GM12878 (cell line): ENCODE data around the gene AP3D1. TPM values are rescaled to one million over a fixed set of nuclear protein-coding genes. Genes with fewer than 3 reads are reported as not detected.
A peak's percentile ranks its signal among the peaks of the same experiment; 100 is the strongest.

Experiments used
- ATAC-seq: fragments of 200-7000 bp; cut with Tn5 transposase; 3 replicates; pipeline ENCODE4 v1.9.1; 2020; ENCODE audit warnings: mild to moderate bottlenecking, moderate library complexity
- BruUV-seq: library from RNA; stranded (reverse); fragments of 400-500 nt; replicated peaks from 2 replicates; lab custom pipeline; 2021; lab: Mats Ljungman, UMichigan
- CTCF ChIA-PET: fragments of 300-600 bp; sonication (Branson Sonifier 250); formaldehyde crosslinking; extraction: SDS; loops from one replicate; lab custom pipeline; 2021; ENCODE audit warnings: inconsistent platforms; lab: Yijun Ruan, JAX
- POLR2A ChIA-PET: fragments of 350-600 bp; formaldehyde crosslinking; extraction: SDS; loops from one replicate; lab custom pipeline; 2021; ENCODE audit warnings: inconsistent platforms; lab: Charles Lee
- RAD21 ChIA-PET: fragments of 300-600 bp; sonication (Branson Sonifier 250); formaldehyde crosslinking; loops from one replicate; lab custom pipeline; 2023; ENCODE audit warnings: antibody characterized with exemption; ENCODE audit not compliant: unreplicated experiment; lab: Charles Lee
- SMC1A ChIA-PET: fragments of 300-600 bp; sonication (Branson Sonifier 250); formaldehyde crosslinking; loops from one replicate; lab custom pipeline; 2023; ENCODE audit not compliant: unreplicated experiment, uncharacterized antibody; lab: Charles Lee
- DNase-seq: peaks from one replicate; pipeline ENCODE4 v3.0.0-alpha.2; 2011; ENCODE audit warnings: low read depth, low spot score
- FAIRE-seq: peaks from 3 replicates; lab custom pipeline; 2011; peaks lifted over from hg19 to GRCh38; lab: Jason Lieb, UNC
- H2AFZ ChIP-seq: 2 replicates; pipeline ENCODE4 v1.6.0; 2011; ENCODE audit warnings: low read depth, low read length, control low read depth; ENCODE audit not compliant: control insufficient read depth
- H3K27ac ChIP-seq: 2 replicates; pipeline ENCODE4 v1.5.1; 2011; ENCODE audit warnings: control low read depth; ENCODE audit not compliant: control insufficient read depth, insufficient read depth
- H3K27me3 ChIP-seq, 2 experiments: replicated peaks in 1 of 2; 2 replicates each; pipeline versions ENCODE4 v1.6.0 to v1.6.1; 2011; ENCODE audit warnings: low read length in 1 of 2; ENCODE audit not compliant: control insufficient read depth in 2 of 2, insufficient read depth in 2 of 2
- H3K36me3 ChIP-seq, 2 experiments: 2 replicates each; pipeline ENCODE4 v1.5.1; 2011; ENCODE audit warnings: low read length in 1 of 2; ENCODE audit not compliant: control insufficient read depth in 2 of 2, insufficient read depth in 2 of 2
- H3K4me1 ChIP-seq: 2 replicates; pipeline ENCODE4 v1.6.1; 2011; ENCODE audit warnings: mild to moderate bottlenecking, low read length, moderate library complexity, mixed read lengths; ENCODE audit not compliant: control insufficient read depth, insufficient read depth
- H3K4me2 ChIP-seq: 2 replicates; pipeline ENCODE4 v1.6.0; 2011; ENCODE audit warnings: control low read depth; ENCODE audit not compliant: control insufficient read depth, insufficient read depth
- H3K4me3 ChIP-seq: fragments of 200-600 bp; sonication (generic); 2 replicates; pipeline ENCODE4 v1.5.1; 2016
- H3K79me2 ChIP-seq: 2 replicates; pipeline ENCODE4 v1.6.0; 2011; ENCODE audit warnings: low read length; ENCODE audit not compliant: control insufficient read depth, insufficient read depth
- H3K9ac ChIP-seq: 2 replicates; pipeline ENCODE4 v1.8.0; 2011; ENCODE audit warnings: low read length, control low read depth, mixed read lengths; ENCODE audit not compliant: control insufficient read depth, insufficient read depth
- H3K9me3 ChIP-seq: replicated peaks from 3 replicates; pipeline ENCODE4 v1.5.1; 2011; ENCODE audit warnings: mild to moderate bottlenecking, low read length; ENCODE audit not compliant: control insufficient read depth, insufficient read depth
- H4K20me1 ChIP-seq: 2 replicates; pipeline ENCODE4 v1.6.0; 2011; ENCODE audit not compliant: control insufficient read depth, insufficient read depth
- CHD1 ChIP-seq: IDR thresholded peaks from 2 replicates; pipeline ENCODE4 v1.6.1; 2012; ENCODE audit warnings: low read depth, low read length, improper control_type of control experiment
- EP300 ChIP-seq, 2 experiments: fragments of 150-350 bp in 1 of 2; IDR thresholded peaks; 2 replicates each; pipeline ENCODE4 v1.6.1; 2011 to 2012; ENCODE audit warnings: low read depth in 2 of 2, low read length in 2 of 2, borderline replicate concordance in 1 of 2, improper control_type of control experiment in 1 of 2, inconsistent platforms in 1 of 2; ENCODE audit not compliant: control insufficient read depth in 1 of 2
- FOXM1 ChIP-seq: IDR thresholded peaks from 2 replicates; pipeline ENCODE4 v1.6.1; 2012; ENCODE audit warnings: low read depth, mild to moderate bottlenecking, inconsistent platforms, low read length, moderate library complexity
- IKZF1 ChIP-seq: fragments of 450-650 bp; conservative IDR thresholded peaks from 2 replicates; pipeline ENCODE4 v1.6.1; 2017; ENCODE audit warnings: antibody characterized with exemption, mild to moderate bottlenecking
- KDM1A ChIP-seq: fragments of 200-600 bp; sonication (generic); IDR thresholded peaks from 2 replicates; pipeline ENCODE4 v1.6.1; 2016; ENCODE audit warnings: borderline replicate concordance
- PAX5 ChIP-seq: IDR thresholded peaks from 2 replicates; pipeline ENCODE4 v1.6.1; 2011; ENCODE audit warnings: low read depth, low read length, borderline replicate concordance
- POU2F2 ChIP-seq: IDR thresholded peaks from 3 replicates; pipeline ENCODE4 v1.6.1; 2011; ENCODE audit warnings: low read depth, mild to moderate bottlenecking, low read length, borderline replicate concordance
- RUNX3 ChIP-seq: IDR thresholded peaks from 2 replicates; pipeline ENCODE4 v1.6.1; 2012; ENCODE audit warnings: low read length, inconsistent platforms
- SMARCA5 ChIP-seq: fragments of 450-650 bp; IDR thresholded peaks from 2 replicates; pipeline ENCODE4 v1.6.1; 2017; ENCODE audit warnings: mild to moderate bottlenecking
- WRNIP1 ChIP-seq: IDR thresholded peaks from 2 replicates; pipeline ENCODE4 v1.6.1; 2011; ENCODE audit warnings: low read depth, low read length, improper control_type of control experiment, borderline replicate concordance
- ZBED1 ChIP-seq: IDR thresholded peaks from 2 replicates; pipeline ENCODE4 v1.6.1; 2016; ENCODE audit warnings: borderline replicate concordance
- ZNF592 ChIP-seq: fragments of 450-650 bp; IDR thresholded peaks from 2 replicates; pipeline ENCODE4 v1.6.1; 2017; ENCODE audit warnings: mild to moderate bottlenecking, moderate library complexity
- WGBS: methylation state at CpG from one replicate; pipeline ENCODE4 v1.1.6; 2016; ENCODE audit warnings: low lambda C conversion rate; ENCODE audit not compliant: insufficient replicate concordance, insufficient coverage; ENCODE audit errors: missing lambda C conversion rate; 5-methylcytosine and 5-hydroxymethylcytosine counted together
- in situ Hi-C: fragments of 300-500 bp; cut with MboI; formaldehyde crosslinking; loops from 9 replicates; pipeline ENCODE4 v1.14.3; 2018; ENCODE audit warnings: mixed read lengths
- intact Hi-C: fragments of 100-400 bp; cut with micrococcal nuclease; formaldehyde crosslinking; loops from one replicate; pipeline ENCODE4 v1.14.2; 2022; ENCODE audit not compliant: unreplicated experiment
- polyA plus RNA-seq, 11 experiments: library from polyadenylated mRNA; depleted of rRNA in 4 of 11; unstranded in 6 of 11; stranded (reverse) in 5 of 11; fragments of >200 nt; fragmentation: Nextera tagmentation in 4 of 11; fragmentation: Illumina TruSeq in 1 of 11; extraction: Ambion mirVana in 4 of 11; extraction: Trizol in 1 of 11; gene quantifications; 1 replicate in 1 of 11; 2 replicates in 10 of 11; pipeline versions ENCODE4 v1.2.1 to v1.2.3, GENCODE V29; 2011 to 2016; ENCODE audit warnings: inconsistent platforms in 2 of 11, missing spikeins in 2 of 11, low read depth in 1 of 11
- total RNA-seq, 4 experiments: library from RNA; depleted of rRNA in 3 of 4; stranded (reverse); fragments of >200 nt in 3 of 4; fragmentation: Illumina TruSeq in 1 of 4; extraction: Trizol in 1 of 4; gene quantifications; 2 replicates each; pipeline versions ENCODE4 v1.2.1 to v1.2.3, GENCODE V29; 2013 to 2021
- TF ChIP-seq, protein P1 (sequence below): fragments of 450-650 bp; IDR thresholded peaks from 2 replicates; pipeline ENCODE4 v1.6.1; 2017; ENCODE audit warnings: mild to moderate bottlenecking

AP3D1 gene
- total and polyA plus RNA-seq, 10 of the 15 experiments (the other 5 are each of a cell fraction or from before 2014, with no cell fraction given): 1.5 to 108 (median 59.1) TPM

- TF ChIP-seq ZBED1 (peak; percentile 15; the same call in 1 of the 2 replicates), IKZF1 (peak; percentile 48; the same call in 1 of the 2 replicates), RUNX3 (peak; percentile 27), POU2F2 (peak; percentile 43; the same call in 1 of the 3 replicates), PAX5 (peak; percentile 99), SMARCA5 (peak; percentile 88)
Observed at GRCh38 chr19:2086695-2087620, 64.4 kb downstream of the AP3D1 start (continued).

GRCh38 chr19:2084993-2085720 is 66.2 kb downstream of the AP3D1 start:
- in situ Hi-C loops: loop anchor here (5.0 to 10.0 kb wide), 2 partner anchors 68 to 820 kb away; partner anchors contain the start of genes BTBD2 and CIRBP
- intact Hi-C loops: loop anchor here (1.0 to 5.0 kb wide), 4 partner anchors 9 to 537 kb away; partner anchors contain the start of gene AP3D1
- TF ChIP-seq FOXM1 (peak; percentile 97), WRNIP1 (no peak; the same call in 1 of the 2 replicates), ZNF592 (no peak), EP300 (IDR thresholded peaks at IDR 0.05; ENCODE audit: borderline replicate concordance in 1 of 2, control insufficient read depth in 1 of 2, low read depth in 2 of 2, low read length in 2 of 2) (peak; percentile 92 to 99), CHD1 (no peak), RUNX3 (peak; percentile 99), KDM1A (no peak)
- TF ChIP-seq, protein P1, sequence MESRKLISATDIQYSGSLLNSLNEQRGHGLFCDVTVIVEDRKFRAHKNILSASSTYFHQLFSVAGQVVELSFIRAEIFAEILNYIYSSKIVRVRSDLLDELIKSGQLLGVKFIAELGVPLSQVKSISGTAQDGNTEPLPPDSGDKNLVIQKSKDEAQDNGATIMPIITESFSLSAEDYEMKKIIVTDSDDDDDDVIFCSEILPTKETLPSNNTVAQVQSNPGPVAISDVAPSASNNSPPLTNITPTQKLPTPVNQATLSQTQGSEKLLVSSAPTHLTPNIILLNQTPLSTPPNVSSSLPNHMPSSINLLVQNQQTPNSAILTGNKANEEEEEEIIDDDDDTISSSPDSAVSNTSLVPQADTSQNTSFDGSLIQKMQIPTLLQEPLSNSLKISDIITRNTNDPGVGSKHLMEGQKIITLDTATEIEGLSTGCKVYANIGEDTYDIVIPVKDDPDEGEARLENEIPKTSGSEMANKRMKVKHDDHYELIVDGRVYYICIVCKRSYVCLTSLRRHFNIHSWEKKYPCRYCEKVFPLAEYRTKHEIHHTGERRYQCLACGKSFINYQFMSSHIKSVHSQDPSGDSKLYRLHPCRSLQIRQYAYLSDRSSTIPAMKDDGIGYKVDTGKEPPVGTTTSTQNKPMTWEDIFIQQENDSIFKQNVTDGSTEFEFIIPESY: no peak

More at GRCh38 chr19:2084993-2085720, 66.2 kb downstream of the AP3D1 start:
- FAIRE-seq (peak; percentile 91), ATAC-seq (peak; percentile 47), DNase-seq (peak; percentile 96)
- ChIA-PET SMC1A (interaction anchor here (1.4 to 6.1 kb wide), 3 partner anchors 9 to 86 kb away, joined by 3 to 43 read pairs (median 7); partner anchors contain the start of gene MOB3A), POLR2A (interaction anchor here (0.6 to 3.8 kb wide), 13 partner anchors 9 to 1406 kb away, joined by 3 to 60 read pairs (median 7); partner anchors contain the start of gene MKNK2), CTCF (interaction anchor here (0.6 to 1.3 kb wide), 2 partner anchors 16 to 187 kb away, joined by 3 to 4 read pairs; no protein-coding TSS in a partner anchor), RAD21 (interaction anchor here (0.7 to 1.2 kb wide), 4 partner anchors 8 to 43 kb away, joined by 3 to 4 read pairs (median 4); no protein-coding TSS in a partner anchor)
- peaks cover 9 to 11% of the 10 kb centered on the region in 2 experiments for H3K36me3 ChIP-seq
- H3K27me3 ChIP-seq: no peaks in the 10 kb centered on the region
- peak overlapping the region; percentile 36 for H3K4me2 ChIP-seq
- H4K20me1 ChIP-seq: peaks cover 11% of the 10 kb centered on the region
- H3K27ac ChIP-seq: peak overlapping the region; percentile 93
- peak overlapping the region; percentile 95 for H3K4me3 ChIP-seq
- peaks cover 43% of the 10 kb centered on the region for H3K4me1 ChIP-seq
- 2% methylated on average over 28 of the region's 28 CpGs for WGBS
- TSS peak; percentile 83 for BruUV-seq
- no peaks in the 10 kb centered on the region for H3K9me3 ChIP-seq
- peak overlapping the region; percentile 79 for H3K9ac ChIP-seq
- H2AFZ ChIP-seq: no peak overlapping the region
- H3K79me2 ChIP-seq: peaks cover 81% of the 10 kb centered on the region
